H1 (cell line): ENCODE data around the gene MT1B. TPM values are rescaled to one million over a fixed set of nuclear protein-coding genes. Genes with fewer than 3 reads are reported as not detected.

ENCODE experiments used
- GABPA ChIP-seq: IDR thresholded peaks from 2 replicates; pipeline ENCODE4 v1.6.1; 2011; ENCODE audit warnings: mild to moderate bottlenecking, low read length, moderate library complexity, borderline replicate concordance; ENCODE audit not compliant: insufficient read depth
- NANOG ChIP-seq: IDR thresholded peaks from 2 replicates; pipeline ENCODE4 v1.6.1; 2011; ENCODE audit warnings: low read length, low read depth, mild to moderate bottlenecking, inconsistent platforms; ENCODE audit not compliant: insufficient read depth, poor library complexity, severe bottlenecking
- RAD21 ChIP-seq, 2 experiments: IDR thresholded peaks in 1 of 2; conservative IDR thresholded peaks in 1 of 2; 2 replicates each; pipeline ENCODE4 v1.6.1; 2011; ENCODE audit warnings: low read depth in 2 of 2, low read length in 2 of 2, improper control_type of control experiment in 1 of 2, inconsistent platforms in 1 of 2, mild to moderate bottlenecking in 1 of 2, moderate library complexity in 1 of 2
- RBBP5 ChIP-seq: IDR thresholded peaks from 2 replicates; pipeline ENCODE4 v1.7.1; 2012; ENCODE audit warnings: low read depth, mild to moderate bottlenecking, inconsistent platforms, low read length, moderate library complexity, borderline replicate concordance
- RFX5 ChIP-seq: IDR thresholded peaks from 2 replicates; pipeline ENCODE4 v1.6.1; 2011; ENCODE audit warnings: low read depth, low read length, improper control_type of control experiment, borderline replicate concordance
- SAP30 ChIP-seq: fragments of 300-600 bp; sonication (generic); IDR thresholded peaks from 2 replicates; pipeline ENCODE4 v1.7.1; 2012; ENCODE audit warnings: low read length, moderate library complexity, mild to moderate bottlenecking, inconsistent platforms; ENCODE audit not compliant: insufficient read depth, insufficient replicate concordance
- SP4 ChIP-seq: IDR thresholded peaks from 2 replicates; pipeline ENCODE4 v1.6.1; 2012; ENCODE audit warnings: low read length, inconsistent platforms
- SUZ12 ChIP-seq: fragments of 200-600 bp; sonication (generic); IDR thresholded peaks from 2 replicates; pipeline ENCODE4 v1.6.1; 2012; ENCODE audit warnings: mild to moderate bottlenecking, inconsistent platforms, low read length, moderate library complexity, mixed read lengths
- TAF7 ChIP-seq: optimal IDR thresholded peaks from 2 replicates; pipeline ENCODE3; 2011; ENCODE audit warnings: low read depth, mild to moderate bottlenecking, inconsistent platforms, low read length, moderate library complexity, borderline replicate concordance
- YY1 ChIP-seq: IDR thresholded peaks from 2 replicates; pipeline ENCODE4 v1.6.1; 2011; ENCODE audit warnings: low read depth, mild to moderate bottlenecking, low read length
- polyA plus RNA-seq, 7 experiments: library from polyadenylated mRNA; depleted of rRNA in 3 of 7; stranded (reverse) in 5 of 7; unstranded in 2 of 7; fragments of >200 nt in 5 of 7; fragments of 200-250 nt in 2 of 7; gene quantifications; 1 replicate in 5 of 7; 2 replicates in 1 of 7; 4 replicates in 1 of 7; pipeline versions ENCODE4 v1.2.1 to v1.2.3, GENCODE V29; 2011 to 2013; ENCODE audit warnings: missing spikeins in 2 of 7, mixed read lengths in 2 of 7
- total RNA-seq: library from RNA; stranded (reverse); fragmentation: NEBNext Ultra II Directional; extraction: Animal tissue kit (Norgen Biotek cat#: 25700); gene quantifications from 2 replicates; pipeline ENCODE4 v1.2.1, GENCODE V29; 2021

Gene MT1B
- total and polyA plus RNA-seq, 2 of the 8 experiments (the other 6 are each of a cell fraction or from before 2014, with no cell fraction given), result not detected

DNA sequence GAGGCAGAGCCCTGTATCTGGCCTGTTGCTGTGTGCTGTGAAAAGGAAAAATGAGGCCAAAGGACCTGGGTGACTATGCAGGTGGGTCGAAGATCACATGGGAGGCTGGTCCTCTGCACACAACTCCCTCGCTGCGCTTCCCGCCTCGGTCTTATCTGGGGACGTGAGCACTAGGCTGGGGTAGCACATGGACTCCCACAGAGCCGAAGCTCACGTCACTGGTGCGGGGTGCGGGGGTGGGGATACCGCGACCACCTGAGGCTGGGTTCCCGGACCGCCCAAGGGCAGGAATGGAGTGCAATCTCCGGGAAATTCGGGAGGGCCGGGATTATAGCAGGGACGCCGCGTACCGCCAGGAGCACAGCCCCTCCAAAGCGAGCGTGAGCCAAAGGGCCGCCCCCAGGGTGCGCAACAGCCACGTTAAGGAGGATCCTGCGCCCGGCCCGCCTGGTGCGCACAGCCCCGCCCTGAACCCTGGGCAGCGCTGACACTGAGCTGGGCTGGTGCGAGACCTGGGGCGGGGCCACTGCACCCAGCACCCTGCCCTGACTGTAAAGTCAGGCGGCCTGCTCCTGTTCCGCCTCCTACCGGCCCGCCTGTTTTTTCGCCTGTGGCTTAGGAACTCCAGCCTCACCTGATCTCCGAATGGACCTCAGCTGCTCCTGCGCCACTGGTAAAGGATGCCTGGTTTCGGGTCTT is 8.5 kb upstream of the MT1B start (continued):
- TF ChIP-seq RFX5, result no peak
- no peak for TF ChIP-seq SAP30
- peak; percentile 32 to 36 for TF ChIP-seq RAD21 (IDR thresholded peaks at IDR 0.05 in 1 of 2, conservative IDR thresholded peaks at IDR 0.05 in 1 of 2; ENCODE audit: low read depth in 2 of 2, low read length in 2 of 2)
- no peak for TF ChIP-seq YY1
- no peak for TF ChIP-seq RBBP5
- TF ChIP-seq NANOG, result no peak
- TF ChIP-seq TAF7, result no peak
- TF ChIP-seq SUZ12, result peak; percentile 72
- TF ChIP-seq SP4, result no peak
- 0 out of 2 replicates have a peak, but pooled peaks have one; percentile 55 for TF ChIP-seq GABPA
